SK-N-SH treated with all-trans-retinoic acid at 6 μM for 48 hours (cell line): ENCODE data around the gene QPCTL.

Source experiments
- ATAC-seq: fragments of 200-7000 bp; cut with Tn5 transposase; 3 replicates; pipeline ENCODE4 v1.9.1; 2020; ENCODE audit warnings: mild to moderate bottlenecking, moderate library complexity
- ARNTL ChIP-seq: fragments of 450-650 bp; formaldehyde crosslinking; IDR thresholded peaks from 2 replicates; pipeline ENCODE4 v1.5.0; 2020; ENCODE audit warnings: low read depth, mild to moderate bottlenecking, moderate library complexity, borderline replicate concordance
- BACH2 ChIP-seq: fragments of 250-450 bp; sonication (Bioruptor Pico); IDR thresholded peaks from 2 replicates; pipeline ENCODE4 v1.9.0; 2021; ENCODE audit warnings: mild to moderate bottlenecking, borderline replicate concordance
- CSDC2 ChIP-seq: fragments of 250-450 bp; sonication (Bioruptor Pico); IDR thresholded peaks from 2 replicates; pipeline ENCODE4 v1.5.0; 2020; ENCODE audit warnings: mild to moderate bottlenecking, moderate library complexity
- GLIS3 ChIP-seq: fragments of 250-450 bp; sonication (Bioruptor Pico); IDR thresholded peaks from 2 replicates; pipeline ENCODE4 v1.5.0; 2020; ENCODE audit warnings: mild to moderate bottlenecking, moderate library complexity
- ISL1 ChIP-seq: fragments of 250-450 bp; sonication (Bioruptor Pico); IDR thresholded peaks from 2 replicates; pipeline ENCODE4 v2.1.2; 2022; ENCODE audit warnings: mild to moderate bottlenecking, moderate library complexity
- OSR1 ChIP-seq: fragments of 250-450 bp; sonication (Bioruptor Pico); IDR thresholded peaks from 2 replicates; pipeline ENCODE4 v1.8.0; 2022; ENCODE audit warnings: moderate library complexity, mild to moderate bottlenecking, inconsistent platforms
- PPARA ChIP-seq: fragments of 250-450 bp; sonication (Bioruptor Pico); IDR thresholded peaks from 2 replicates; pipeline ENCODE4 v1.5.0; 2020; ENCODE audit warnings: mild to moderate bottlenecking, borderline replicate concordance
- RARB ChIP-seq: fragments of 250-450 bp; sonication (Bioruptor Pico); IDR thresholded peaks from 2 replicates; pipeline ENCODE4 v1.8.0; 2021; ENCODE audit warnings: mild to moderate bottlenecking, moderate library complexity
- SNAI2 ChIP-seq: fragments of 250-450 bp; sonication (Bioruptor Pico); IDR thresholded peaks from 2 replicates; pipeline ENCODE4 v1.5.0; 2020; ENCODE audit warnings: mild to moderate bottlenecking, moderate library complexity
- TCF4 ChIP-seq: fragments of 250-450 bp; sonication (Bioruptor Pico); IDR thresholded peaks from 2 replicates; pipeline ENCODE4 v1.8.0; 2021; ENCODE audit warnings: mild to moderate bottlenecking, moderate library complexity, borderline replicate concordance
- TOX ChIP-seq: fragments of 250-450 bp; sonication (Bioruptor Pico); IDR thresholded peaks from 2 replicates; pipeline ENCODE4 v1.8.0; 2021; ENCODE audit warnings: mild to moderate bottlenecking, moderate library complexity, borderline replicate concordance
- ZC3H10 ChIP-seq: fragments of 250-450 bp; sonication (Bioruptor Pico); IDR thresholded peaks from 2 replicates; pipeline ENCODE4 v1.5.1; 2021; ENCODE audit warnings: mild to moderate bottlenecking, moderate library complexity
- ZFP3 ChIP-seq: fragments of 250-450 bp; sonication (Bioruptor Pico); IDR thresholded peaks from 2 replicates; pipeline ENCODE4 v1.5.0; 2020; ENCODE audit warnings: mild to moderate bottlenecking, moderate library complexity
- ZFP30 ChIP-seq: fragments of 450-650 bp; formaldehyde crosslinking; IDR thresholded peaks from 2 replicates; pipeline ENCODE4 v1.5.0; 2022; ENCODE audit warnings: mild to moderate bottlenecking, moderate library complexity
- ZNF565 ChIP-seq: fragments of 450-650 bp; formaldehyde crosslinking; conservative IDR thresholded peaks from 2 replicates; pipeline ENCODE4 v1.5.0; 2020; ENCODE audit warnings: low read depth, mild to moderate bottlenecking, moderate library complexity
- ZNF70 ChIP-seq: fragments of 450-650 bp; formaldehyde crosslinking; IDR thresholded peaks from 2 replicates; pipeline ENCODE4 v1.5.0; 2020; ENCODE audit warnings: mild to moderate bottlenecking, moderate library complexity
- ZNF8 ChIP-seq: fragments of 450-650 bp; formaldehyde crosslinking; IDR thresholded peaks from 2 replicates; pipeline ENCODE4 v1.5.0; 2020; ENCODE audit warnings: mild to moderate bottlenecking, moderate library complexity
- TF ChIP-seq, protein P1 (sequence below): fragments of 250-450 bp; sonication (Bioruptor Pico); IDR thresholded peaks from 2 replicates; pipeline ENCODE4 v1.5.0; 2020; ENCODE audit warnings: mild to moderate bottlenecking, moderate library complexity
- TF ChIP-seq, protein P2 (sequence below): fragments of 250-450 bp; sonication (Bioruptor Pico); IDR thresholded peaks from 2 replicates; pipeline ENCODE4 v1.8.0; 2021; ENCODE audit warnings: low read depth, mild to moderate bottlenecking, moderate library complexity, borderline replicate concordance
- TF ChIP-seq, protein P3 (sequence below): fragments of 250-450 bp; sonication (Bioruptor Pico); IDR thresholded peaks from 2 replicates; pipeline ENCODE4 v1.5.1; 2021; ENCODE audit warnings: mild to moderate bottlenecking, moderate library complexity
- TF ChIP-seq, protein P4 (sequence below): fragments of 250-450 bp; sonication (Bioruptor Pico); IDR thresholded peaks from 2 replicates; pipeline ENCODE4 v1.8.0; 2020; ENCODE audit warnings: mild to moderate bottlenecking, moderate library complexity, borderline replicate concordance

Gene QPCTL

DNA sequence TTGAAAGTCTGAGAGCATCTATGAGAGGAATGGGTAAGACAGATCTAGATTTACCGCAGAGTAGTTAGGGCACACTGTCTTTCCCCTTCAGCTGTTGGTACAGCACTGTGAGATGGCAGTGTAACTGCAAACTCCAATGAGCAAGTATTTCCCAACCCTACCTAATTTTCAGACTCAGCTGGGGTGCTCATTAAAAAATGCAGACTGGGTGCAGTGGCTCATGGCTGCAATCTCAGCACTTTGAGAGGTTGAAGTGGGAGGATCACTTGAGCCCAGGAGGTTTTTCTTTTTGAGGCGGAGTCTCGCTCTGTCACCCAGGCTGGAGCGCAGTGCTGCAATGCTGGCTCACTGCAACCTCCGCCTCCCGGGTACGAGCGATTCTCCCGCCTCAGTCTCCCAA, 12.6 kb downstream of the QPCTL start:
- TF ChIP-seq ARNTL (CRISPR knock-in tag) (no peak), ZFP30 (CRISPR knock-in tag) (no peak), ZNF8 (CRISPR knock-in tag) (no peak), BACH2 (CRISPR knock-in tag) (no peak), ZNF70 (CRISPR knock-in tag) (no peak), ZFP3 (CRISPR knock-in tag) (no peak), TCF4 (CRISPR knock-in tag) (no peak), ZC3H10 (CRISPR knock-in tag) (no peak), ISL1 (CRISPR knock-in tag) (no peak)
- TF ChIP-seq, protein P1, sequence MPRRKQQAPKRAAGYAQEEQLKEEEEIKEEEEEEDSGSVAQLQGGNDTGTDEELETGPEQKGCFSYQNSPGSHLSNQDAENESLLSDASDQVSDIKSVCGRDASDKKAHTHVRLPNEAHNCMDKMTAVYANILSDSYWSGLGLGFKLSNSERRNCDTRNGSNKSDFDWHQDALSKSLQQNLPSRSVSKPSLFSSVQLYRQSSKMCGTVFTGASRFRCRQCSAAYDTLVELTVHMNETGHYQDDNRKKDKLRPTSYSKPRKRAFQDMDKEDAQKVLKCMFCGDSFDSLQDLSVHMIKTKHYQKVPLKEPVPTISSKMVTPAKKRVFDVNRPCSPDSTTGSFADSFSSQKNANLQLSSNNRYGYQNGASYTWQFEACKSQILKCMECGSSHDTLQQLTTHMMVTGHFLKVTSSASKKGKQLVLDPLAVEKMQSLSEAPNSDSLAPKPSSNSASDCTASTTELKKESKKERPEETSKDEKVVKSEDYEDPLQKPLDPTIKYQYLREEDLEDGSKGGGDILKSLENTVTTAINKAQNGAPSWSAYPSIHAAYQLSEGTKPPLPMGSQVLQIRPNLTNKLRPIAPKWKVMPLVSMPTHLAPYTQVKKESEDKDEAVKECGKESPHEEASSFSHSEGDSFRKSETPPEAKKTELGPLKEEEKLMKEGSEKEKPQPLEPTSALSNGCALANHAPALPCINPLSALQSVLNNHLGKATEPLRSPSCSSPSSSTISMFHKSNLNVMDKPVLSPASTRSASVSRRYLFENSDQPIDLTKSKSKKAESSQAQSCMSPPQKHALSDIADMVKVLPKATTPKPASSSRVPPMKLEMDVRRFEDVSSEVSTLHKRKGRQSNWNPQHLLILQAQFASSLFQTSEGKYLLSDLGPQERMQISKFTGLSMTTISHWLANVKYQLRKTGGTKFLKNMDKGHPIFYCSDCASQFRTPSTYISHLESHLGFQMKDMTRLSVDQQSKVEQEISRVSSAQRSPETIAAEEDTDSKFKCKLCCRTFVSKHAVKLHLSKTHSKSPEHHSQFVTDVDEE: no peak
- TF ChIP-seq, all 23 proteins: peak for 0
- no peak for ATAC-seq

DNA sequence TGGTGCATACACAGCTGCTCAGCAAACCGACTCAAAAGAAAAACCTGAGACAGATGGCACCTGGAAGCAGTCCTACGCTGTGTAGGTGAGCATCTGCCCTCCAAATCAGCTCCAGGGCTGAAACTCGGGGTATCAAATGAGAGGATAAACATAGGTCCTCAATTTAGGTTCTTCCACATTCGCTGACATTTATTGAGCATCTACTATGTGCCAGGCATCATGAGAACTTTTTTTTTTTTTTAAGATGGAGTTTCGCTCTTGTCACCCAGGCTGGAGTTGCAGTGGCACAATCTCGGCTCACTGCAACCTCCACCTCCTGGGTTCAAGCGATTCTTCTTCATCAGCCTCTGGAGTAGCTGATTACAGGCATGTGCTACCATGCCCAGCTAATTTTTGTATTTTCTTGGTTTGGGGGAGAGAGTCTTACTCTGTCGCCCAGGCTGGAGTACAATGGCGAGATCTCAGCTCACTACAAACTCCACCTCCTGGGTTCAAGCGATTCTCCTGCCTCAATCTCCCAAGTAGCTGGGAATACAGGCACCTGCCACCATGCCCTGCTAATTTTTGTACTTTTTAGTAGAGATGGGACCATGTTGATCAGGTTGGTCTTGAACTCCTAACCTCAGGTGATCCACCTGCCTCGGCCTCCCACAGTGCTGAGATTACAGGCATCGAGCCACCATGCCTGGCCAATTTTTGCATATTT, 13.4 kb downstream of the QPCTL start:
- TF ChIP-seq ZFP3 (CRISPR knock-in tag) (no peak), TOX (CRISPR knock-in tag) (no peak), PPARA (CRISPR knock-in tag) (no peak), ISL1 (CRISPR knock-in tag) (no peak), SNAI2 (no peak), ZNF565 (CRISPR knock-in tag) (no peak), OSR1 (CRISPR knock-in tag) (no peak), ZFP30 (CRISPR knock-in tag) (no peak), ARNTL (CRISPR knock-in tag) (no peak)
- TF ChIP-seq, protein P2, sequence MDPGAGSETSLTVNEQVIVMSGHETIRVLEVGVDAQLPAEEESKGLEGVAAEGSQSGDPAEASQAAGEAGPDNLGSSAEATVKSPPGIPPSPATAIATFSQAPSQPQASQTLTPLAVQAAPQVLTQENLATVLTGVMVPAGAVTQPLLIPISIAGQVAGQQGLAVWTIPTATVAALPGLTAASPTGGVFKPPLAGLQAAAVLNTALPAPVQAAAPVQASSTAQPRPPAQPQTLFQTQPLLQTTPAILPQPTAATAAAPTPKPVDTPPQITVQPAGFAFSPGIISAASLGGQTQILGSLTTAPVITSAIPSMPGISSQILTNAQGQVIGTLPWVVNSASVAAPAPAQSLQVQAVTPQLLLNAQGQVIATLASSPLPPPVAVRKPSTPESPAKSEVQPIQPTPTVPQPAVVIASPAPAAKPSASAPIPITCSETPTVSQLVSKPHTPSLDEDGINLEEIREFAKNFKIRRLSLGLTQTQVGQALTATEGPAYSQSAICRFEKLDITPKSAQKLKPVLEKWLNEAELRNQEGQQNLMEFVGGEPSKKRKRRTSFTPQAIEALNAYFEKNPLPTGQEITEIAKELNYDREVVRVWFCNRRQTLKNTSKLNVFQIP (CRISPR knock-in tag): no peak
- TF ChIP-seq, protein P3, sequence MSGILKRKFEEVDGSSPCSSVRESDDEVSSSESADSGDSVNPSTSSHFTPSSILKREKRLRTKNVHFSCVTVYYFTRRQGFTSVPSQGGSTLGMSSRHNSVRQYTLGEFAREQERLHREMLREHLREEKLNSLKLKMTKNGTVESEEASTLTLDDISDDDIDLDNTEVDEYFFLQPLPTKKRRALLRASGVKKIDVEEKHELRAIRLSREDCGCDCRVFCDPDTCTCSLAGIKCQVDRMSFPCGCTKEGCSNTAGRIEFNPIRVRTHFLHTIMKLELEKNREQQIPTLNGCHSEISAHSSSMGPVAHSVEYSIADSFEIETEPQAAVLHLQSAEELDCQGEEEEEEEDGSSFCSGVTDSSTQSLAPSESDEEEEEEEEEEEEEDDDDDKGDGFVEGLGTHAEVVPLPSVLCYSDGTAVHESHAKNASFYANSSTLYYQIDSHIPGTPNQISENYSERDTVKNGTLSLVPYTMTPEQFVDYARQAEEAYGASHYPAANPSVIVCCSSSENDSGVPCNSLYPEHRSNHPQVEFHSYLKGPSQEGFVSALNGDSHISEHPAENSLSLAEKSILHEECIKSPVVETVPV (CRISPR knock-in tag): no peak
- TF ChIP-seq, protein P1: no peak
- TF ChIP-seq, all 23 proteins: peak for 0
- no peak for ATAC-seq

DNA sequence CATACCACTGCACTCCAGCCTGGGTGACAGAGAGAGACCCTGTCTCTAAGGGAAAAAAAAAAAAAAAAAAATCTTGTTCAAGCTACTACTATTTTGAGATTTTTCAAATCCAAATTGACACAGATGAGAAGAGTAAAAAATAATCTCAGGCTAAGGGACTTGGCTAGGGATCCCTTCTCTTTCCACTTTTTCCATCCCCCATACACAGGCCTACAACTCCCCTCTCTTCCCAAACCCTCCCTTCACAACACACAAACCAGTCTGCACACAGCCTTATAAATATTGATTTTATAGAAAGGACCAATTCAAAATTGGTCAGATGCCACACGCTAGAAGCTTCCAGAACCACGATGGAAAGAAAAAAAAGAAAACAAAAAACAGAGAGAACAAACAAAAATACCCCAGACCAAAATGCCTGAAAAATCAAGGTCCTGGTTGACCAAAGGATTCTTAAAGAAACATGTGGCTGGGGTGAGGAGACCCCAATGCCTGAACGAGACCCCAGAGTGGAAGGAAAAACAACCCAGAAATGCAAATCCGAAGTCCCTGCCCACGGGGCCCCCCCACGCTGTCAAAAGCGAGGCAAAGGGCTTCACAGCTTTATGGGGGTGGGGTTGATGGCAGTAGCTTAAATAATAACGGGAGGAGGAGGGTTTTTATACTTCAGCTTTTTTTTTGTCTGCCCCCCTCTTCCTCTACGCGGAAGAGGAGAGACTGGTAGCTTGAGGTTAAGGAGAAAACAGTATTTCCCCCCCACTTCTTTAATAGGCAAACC, 18.1 kb downstream of the QPCTL start:
- no peak for ATAC-seq
- TF ChIP-seq, protein P2 (CRISPR knock-in tag): no peak
- TF ChIP-seq PPARA (CRISPR knock-in tag): no peak
- TF ChIP-seq ZNF8 (CRISPR knock-in tag): no peak
- TF ChIP-seq ARNTL (CRISPR knock-in tag): no peak
- no peak for TF ChIP-seq RARB (CRISPR knock-in tag)
- no peak for TF ChIP-seq ZNF70 (CRISPR knock-in tag)
- no peak for TF ChIP-seq CSDC2
- no peak for TF ChIP-seq GLIS3
- TF ChIP-seq ZNF565 (CRISPR knock-in tag): no peak
- TF ChIP-seq, protein P3 (CRISPR knock-in tag): no peak
- TF ChIP-seq ISL1 (CRISPR knock-in tag): no peak
- TF ChIP-seq, protein P4, sequence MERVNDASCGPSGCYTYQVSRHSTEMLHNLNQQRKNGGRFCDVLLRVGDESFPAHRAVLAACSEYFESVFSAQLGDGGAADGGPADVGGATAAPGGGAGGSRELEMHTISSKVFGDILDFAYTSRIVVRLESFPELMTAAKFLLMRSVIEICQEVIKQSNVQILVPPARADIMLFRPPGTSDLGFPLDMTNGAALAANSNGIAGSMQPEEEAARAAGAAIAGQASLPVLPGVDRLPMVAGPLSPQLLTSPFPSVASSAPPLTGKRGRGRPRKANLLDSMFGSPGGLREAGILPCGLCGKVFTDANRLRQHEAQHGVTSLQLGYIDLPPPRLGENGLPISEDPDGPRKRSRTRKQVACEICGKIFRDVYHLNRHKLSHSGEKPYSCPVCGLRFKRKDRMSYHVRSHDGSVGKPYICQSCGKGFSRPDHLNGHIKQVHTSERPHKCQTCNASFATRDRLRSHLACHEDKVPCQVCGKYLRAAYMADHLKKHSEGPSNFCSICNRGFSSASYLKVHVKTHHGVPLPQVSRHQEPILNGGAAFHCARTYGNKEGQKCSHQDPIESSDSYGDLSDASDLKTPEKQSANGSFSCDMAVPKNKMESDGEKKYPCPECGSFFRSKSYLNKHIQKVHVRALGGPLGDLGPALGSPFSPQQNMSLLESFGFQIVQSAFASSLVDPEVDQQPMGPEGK: no peak
